Breast epithelium (tissue), 4 donors: ENCODE measurements around the gene FGF6. TPM values are rescaled to one million over a fixed set of nuclear protein-coding genes. Genes with fewer than 3 reads are reported as not detected.

Experiments
- DNase-seq, 2 donors: peaks; one replicate each; pipeline ENCODE4 v3.0.0-alpha.2; 2019; ENCODE audit warnings: low spot score in 2 of 2
- H3K27ac ChIP-seq, 2 donors: fragments of 200-600 bp; sonication (generic) in 1 of 2; one replicate each; pipeline ENCODE4 v1.5.1; 2016 to 2019; ENCODE audit warnings: mild to moderate bottlenecking in 1 of 2
- H3K27me3 ChIP-seq, 2 donors: fragments of 200-600 bp; sonication (generic) in 1 of 2; one replicate each; pipeline versions ENCODE4 v1.5.1 to v1.6.0; 2017 to 2019; ENCODE audit warnings: control low read depth in 1 of 2, mild to moderate bottlenecking in 1 of 2
- H3K36me3 ChIP-seq: fragments of 200-600 bp; one replicate; pipeline ENCODE4 v1.5.1; 2019
- H3K4me1 ChIP-seq, 2 donors: fragments of 200-600 bp; sonication (generic); one replicate each; pipeline ENCODE4 v1.5.1; 2016 to 2019; ENCODE audit warnings: control low read depth in 1 of 2
- H3K4me3 ChIP-seq, 3 donors: fragments of 200-600 bp; sonication (generic); 1 replicate in 2 of 3; 2 replicates in 1 of 3; pipeline ENCODE4 v1.5.1; 2016 to 2019; ENCODE audit warnings: mild to moderate bottlenecking in 3 of 3, moderate library complexity in 2 of 3
- H3K9me3 ChIP-seq, 2 donors: fragments of 200-600 bp; sonication (generic) in 1 of 2; one replicate each; pipeline ENCODE4 v1.5.1; 2016 to 2019; ENCODE audit warnings: control low read depth in 1 of 2
- CTCF ChIP-seq, 3 donors: fragments of 450-650 bp; IDR thresholded peaks; one replicate each; pipeline ENCODE4 v1.5.1; 2016 to 2017; ENCODE audit warnings: antibody characterized with exemption in 3 of 3, mild to moderate bottlenecking in 3 of 3, moderate library complexity in 3 of 3
- POLR2A ChIP-seq: fragments of 450-650 bp; IDR thresholded peaks from one replicate; pipeline ENCODE4 v1.6.1; 2016; ENCODE audit warnings: antibody characterized with exemption, mild to moderate bottlenecking, moderate library complexity
- POLR2AphosphoS5 ChIP-seq, 3 donors: sonication (generic); formaldehyde crosslinking; IDR thresholded peaks; one replicate each; pipeline ENCODE4 v1.6.1; 2017; ENCODE audit warnings: antibody characterized with exemption in 3 of 3
- intact Hi-C: fragments of 100-400 bp; cut with DNase I; formaldehyde crosslinking; loops from one replicate; pipeline ENCODE4 v1.15.1; 2023; ENCODE audit warnings: low total_unique reads
- total RNA-seq, 3 donors: library from RNA; depleted of rRNA; stranded (reverse); fragments of >200 nt; gene quantifications; one replicate each; pipeline ENCODE4 v1.1.0, GENCODE V29; 2016

The FGF6 gene
- total RNA-seq, 3 donors from 2014 or later: not detected

GRCh38 chr12:4420138-4420670 is 25.4 kb downstream of the FGF6 start:
- H3K27ac ChIP-seq: no peak overlapping the region
- DNase-seq: no peak
- intact Hi-C loops: no loop called here
- H3K27me3 ChIP-seq: peaks cover 0 to 19% of the 10 kb centered on the region in 2 donors
- no peaks in the 10 kb centered on the region for H3K4me1 ChIP-seq
- no peaks in the 10 kb centered on the region for H3K36me3 ChIP-seq
- no peaks in the 10 kb centered on the region for H3K9me3 ChIP-seq
- no peak overlapping the region for H3K4me3 ChIP-seq
- no peak for TF ChIP-seq CTCF (IDR thresholded peaks at IDR 0.05)
- no peak for TF ChIP-seq POLR2A
- no peak for TF ChIP-seq POLR2AphosphoS5 (IDR thresholded peaks at IDR 0.05)

DNA sequence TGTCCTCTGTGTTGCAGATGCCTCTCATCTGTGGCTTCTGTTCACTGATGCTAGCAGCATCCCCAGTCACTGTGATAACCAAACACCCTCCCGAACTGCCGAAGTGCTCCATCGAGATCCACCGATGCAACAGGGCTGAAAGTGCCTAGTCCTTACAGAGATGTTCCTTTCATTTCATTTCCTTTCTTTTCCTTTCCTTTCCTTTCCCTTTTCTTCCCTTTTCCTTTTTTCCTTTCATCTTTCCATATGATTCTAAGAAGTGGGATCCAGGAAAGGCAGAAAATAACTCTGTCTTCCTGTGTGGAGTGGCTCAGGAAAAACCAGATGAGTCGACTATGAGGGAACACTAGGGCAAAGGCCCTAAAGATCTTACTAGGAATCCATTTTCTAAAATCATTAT is 26.7 kb downstream of the FGF6 start:
- Histone ChIP-seq H3K27me3 (peaks cover 0 to 24% of the 10 kb centered on the region in 2 donors), H3K9me3 (no peaks in the 10 kb centered on the region), H3K4me1 (no peaks in the 10 kb centered on the region), H3K4me3 (no peak overlapping the region), H3K36me3 (no peaks in the 10 kb centered on the region), H3K27ac (no peak overlapping the region)
- DNase-seq: no peak
- intact Hi-C loops: no loop called here
- TF ChIP-seq POLR2A (no peak), CTCF (IDR thresholded peaks at IDR 0.05) (no peak), POLR2AphosphoS5 (IDR thresholded peaks at IDR 0.05) (no peak)

DNA sequence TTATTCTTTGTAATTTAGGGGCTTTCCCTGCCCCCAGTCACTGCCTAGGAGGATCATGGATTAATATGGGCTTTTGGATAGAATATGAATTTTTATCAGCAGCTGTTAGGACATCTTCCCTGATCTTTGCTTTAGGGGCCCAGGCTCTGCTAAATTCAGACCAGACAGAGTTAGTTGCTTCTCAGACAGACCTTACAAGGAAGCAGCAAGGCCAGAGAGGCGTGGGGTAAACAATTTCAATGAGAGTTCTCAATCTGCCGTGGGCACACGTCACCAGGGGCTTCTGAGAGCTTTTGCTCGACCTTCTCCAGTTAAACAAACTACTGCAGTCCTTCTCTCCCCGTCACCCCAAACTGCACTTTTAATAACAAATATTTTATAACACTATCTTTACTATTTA is 27.7 kb downstream of the FGF6 start:
- Histone ChIP-seq H3K4me3 (no peak overlapping the region), H3K9me3 (no peaks in the 10 kb centered on the region), H3K27me3 (peaks cover 0 to 24% of the 10 kb centered on the region in 2 donors), H3K36me3 (no peaks in the 10 kb centered on the region), H3K27ac (no peak overlapping the region), H3K4me1 (no peaks in the 10 kb centered on the region)
- intact Hi-C loops: no loop called here
- TF ChIP-seq CTCF (IDR thresholded peaks at IDR 0.05) (no peak), POLR2AphosphoS5 (IDR thresholded peaks at IDR 0.05) (no peak), POLR2A (no peak)
- no peak for DNase-seq

DNA sequence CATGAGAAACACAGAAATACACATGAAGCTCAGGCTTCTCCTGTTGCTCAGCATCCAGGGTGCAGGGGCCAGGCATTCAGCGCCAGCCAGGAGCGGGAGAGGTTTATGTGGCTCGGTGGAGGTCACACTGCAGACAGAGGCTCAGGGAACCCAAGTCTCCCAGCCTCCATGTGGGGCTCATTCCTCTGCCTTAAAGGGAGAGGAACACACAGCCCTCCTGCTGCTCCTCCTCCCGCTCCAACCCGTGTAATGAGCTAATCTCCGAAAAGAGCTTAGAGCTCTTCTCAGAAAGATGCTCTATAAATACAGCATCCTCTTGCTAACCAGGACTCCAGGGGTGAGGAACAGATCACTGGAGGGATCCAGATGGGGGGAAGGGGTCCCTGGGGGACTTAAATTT is 28.2 kb downstream of the FGF6 start:
- Histone ChIP-seq H3K27me3 (peaks cover 0 to 28% of the 10 kb centered on the region in 2 donors), H3K4me3 (no peak overlapping the region), H3K27ac (no peak overlapping the region), H3K36me3 (no peaks in the 10 kb centered on the region), H3K4me1 (no peaks in the 10 kb centered on the region), H3K9me3 (no peaks in the 10 kb centered on the region)
- no peak for DNase-seq
- TF ChIP-seq POLR2A (no peak), CTCF (IDR thresholded peaks at IDR 0.05) (no peak), POLR2AphosphoS5 (IDR thresholded peaks at IDR 0.05) (no peak)
- intact Hi-C loops: no loop called here

- no peak overlapping the region for H3K4me3 ChIP-seq
- H3K36me3 ChIP-seq: no peaks in the 10 kb centered on the region
- no peaks in the 10 kb centered on the region for H3K9me3 ChIP-seq
- H3K4me1 ChIP-seq: no peaks in the 10 kb centered on the region
- intact Hi-C loops: no loop called here
- no peak for DNase-seq
- TF ChIP-seq CTCF (IDR thresholded peaks at IDR 0.05) (no peak), POLR2A (no peak), POLR2AphosphoS5 (IDR thresholded peaks at IDR 0.05) (no peak)
- H3K27ac ChIP-seq: no peak overlapping the region
- peaks cover 0 to 28% of the 10 kb centered on the region in 2 donors for H3K27me3 ChIP-seq
These were observed 29.3 kb downstream of the FGF6 start for GRCh38 chr12:4416276-4416675.
